HL-60/S4 (cell line): ENCODE data around the gene MZB1.

ENCODE experiments used
- in situ Hi-C: fragments of 300-500 bp; cut with MboI; formaldehyde crosslinking; loops from 2 replicates; pipeline ENCODE4 v1.14.3; 2022; ENCODE audit warnings: low sequenced_read_pairs

Gene MZB1, protein sequence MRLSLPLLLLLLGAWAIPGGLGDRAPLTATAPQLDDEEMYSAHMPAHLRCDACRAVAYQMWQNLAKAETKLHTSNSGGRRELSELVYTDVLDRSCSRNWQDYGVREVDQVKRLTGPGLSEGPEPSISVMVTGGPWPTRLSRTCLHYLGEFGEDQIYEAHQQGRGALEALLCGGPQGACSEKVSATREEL

DNA sequence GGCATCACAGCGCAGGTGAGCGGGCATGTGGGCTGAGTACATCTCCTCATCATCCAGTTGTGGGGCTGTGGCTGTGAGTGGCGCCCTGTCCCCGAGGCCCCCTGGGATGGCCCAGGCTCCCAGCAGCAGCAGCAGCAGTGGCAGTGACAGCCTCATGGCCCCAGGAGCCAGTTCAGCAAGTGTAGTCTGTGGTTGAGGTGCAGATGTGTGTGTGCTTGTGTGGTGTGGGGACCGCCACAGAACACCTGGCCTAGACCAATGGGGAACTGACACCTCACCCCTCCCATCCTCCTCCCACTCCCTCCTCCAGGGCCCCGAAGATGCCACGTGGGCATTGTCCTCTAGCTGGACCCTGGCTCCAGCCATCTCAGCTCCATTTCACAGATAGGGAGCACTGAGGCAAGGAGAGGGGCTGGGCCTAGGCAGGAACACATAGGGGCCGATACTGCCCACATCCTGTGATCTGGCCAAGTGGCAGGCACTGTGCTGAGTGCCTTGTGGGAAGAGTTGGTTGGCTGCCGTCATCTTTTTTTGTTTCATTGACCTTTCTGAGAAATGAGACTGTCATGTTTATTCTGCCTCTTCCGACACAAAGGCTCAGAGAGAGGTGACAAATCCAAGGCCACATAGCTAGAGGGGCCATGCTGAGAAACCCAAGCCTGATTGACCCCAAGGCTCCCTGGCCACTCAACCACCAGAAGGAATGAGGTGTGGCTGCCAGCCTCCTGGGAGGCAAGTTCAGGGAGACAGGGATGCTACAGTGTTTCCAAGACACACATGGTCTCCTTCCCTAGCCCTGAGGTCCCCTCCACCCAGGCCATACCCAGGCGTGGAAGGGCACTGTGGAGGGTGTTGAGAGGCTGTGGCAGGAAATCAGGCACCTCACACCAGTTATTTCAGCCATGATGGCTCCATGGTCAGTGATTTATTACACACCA is at the start of gene MZB1:
TSS of gene MZB1 (minus strand) at position 213 of the 938 bp plus-strand sequence. CDS start at position 156, 57 bp downstream.
- in situ Hi-C loops: no loop called here

DNA sequence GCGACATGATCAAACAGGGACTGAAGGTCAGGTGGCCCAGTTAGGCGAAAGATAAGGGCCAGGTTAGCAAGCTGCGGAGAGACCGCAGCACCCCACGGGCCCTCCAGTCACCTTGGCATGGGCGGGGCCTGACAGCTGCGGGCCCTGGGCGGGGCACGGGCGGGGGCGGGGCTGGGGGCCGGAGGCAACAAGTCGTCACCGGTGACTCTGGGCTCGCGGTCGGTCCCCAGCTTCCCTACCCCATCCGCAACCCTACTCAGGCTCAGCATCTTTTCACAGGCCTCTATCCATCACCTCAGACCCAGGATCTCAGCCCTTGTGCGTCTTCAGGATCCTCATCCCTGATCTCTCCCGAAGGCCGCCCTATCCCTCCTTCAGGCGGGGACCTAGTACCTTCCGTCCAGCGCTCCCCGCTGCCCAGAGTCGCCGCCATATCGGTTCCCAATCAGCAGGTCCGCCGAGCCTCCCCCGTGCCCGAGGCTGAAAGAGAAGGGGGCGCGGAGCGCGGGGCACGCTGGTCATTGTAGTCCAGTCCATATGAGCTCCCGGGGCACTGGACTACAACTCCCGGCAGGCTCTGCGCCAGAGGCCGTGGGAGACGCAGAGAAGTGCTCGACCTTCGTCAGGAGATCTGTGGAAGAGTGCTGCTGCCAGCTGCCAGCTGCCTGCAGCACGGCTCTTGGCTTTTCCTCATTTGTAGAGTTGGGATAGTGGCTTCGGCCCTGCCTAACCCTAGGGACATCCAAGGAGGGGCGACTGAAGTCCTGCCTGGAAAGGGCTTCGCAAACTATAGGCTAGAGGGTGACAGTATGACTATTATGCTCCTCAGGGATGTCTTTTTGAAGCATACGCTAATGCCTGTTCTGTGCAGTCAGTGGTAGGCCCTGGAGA is 49.5 kb upstream of the MZB1 start, which contains the start of gene DNAJC18:
TSS of gene DNAJC18 (minus strand) at position 513 of the 891 bp plus-strand sequence. CDS start at position 433, 80 bp downstream.
- in situ Hi-C loops: no loop called here

DNA sequence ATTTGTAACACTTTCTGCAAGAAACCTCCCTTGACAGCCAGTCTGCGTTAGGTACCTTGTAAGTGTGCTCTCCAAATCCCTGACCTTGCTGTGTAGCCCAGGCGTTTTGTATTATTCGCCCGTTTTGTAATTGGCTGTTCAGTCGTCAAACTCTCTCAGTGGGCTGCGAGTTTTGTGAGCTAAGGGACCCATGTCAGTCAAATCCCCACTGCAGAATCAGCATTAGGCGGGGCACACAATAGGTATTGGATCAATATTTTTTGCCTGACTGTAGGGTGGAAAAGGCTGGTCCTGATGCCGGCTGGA is 48.9 kb upstream of the MZB1 start:
- in situ Hi-C loops: no loop called here

DNA sequence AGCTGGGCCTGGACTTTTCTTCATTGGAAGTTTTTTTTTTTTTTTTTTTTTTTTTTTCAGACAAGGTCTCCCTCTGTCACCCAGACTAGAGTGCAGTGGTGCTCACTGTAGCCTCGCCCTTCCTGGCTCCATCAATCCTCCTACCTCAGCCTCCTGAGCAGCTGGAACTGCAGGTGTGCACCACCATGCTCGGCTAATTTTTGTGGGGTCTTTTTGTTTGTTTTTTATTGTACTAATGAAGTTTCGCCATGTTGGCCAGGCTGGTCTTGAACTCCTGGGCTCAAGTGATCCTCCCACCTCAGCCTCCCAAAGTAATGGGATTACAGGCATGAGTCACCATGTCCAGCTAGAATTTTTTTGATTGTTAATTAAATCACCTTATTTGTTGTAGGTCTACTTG is 46.0 kb upstream of the MZB1 start:
- in situ Hi-C loops: no loop called here

DNA sequence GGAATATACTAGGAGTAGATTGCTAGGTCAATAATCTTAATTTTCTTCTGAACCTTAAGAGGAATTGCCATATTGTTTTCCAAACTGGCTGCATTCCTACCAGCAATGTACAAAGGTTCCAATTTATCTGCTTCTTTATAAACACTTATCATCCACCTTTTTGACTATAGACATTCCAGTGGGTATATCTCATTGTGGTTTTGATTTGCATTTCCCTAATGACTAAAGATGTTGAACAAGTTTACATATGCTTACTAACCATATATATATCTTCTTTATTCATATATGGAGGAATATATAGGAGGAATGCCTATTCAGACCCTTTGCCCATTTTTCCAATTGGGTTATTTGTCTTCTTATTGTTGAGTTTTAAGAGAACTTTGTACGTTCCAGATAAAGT is 42.0 kb upstream of the MZB1 start:
- in situ Hi-C loops: no loop called here

DNA sequence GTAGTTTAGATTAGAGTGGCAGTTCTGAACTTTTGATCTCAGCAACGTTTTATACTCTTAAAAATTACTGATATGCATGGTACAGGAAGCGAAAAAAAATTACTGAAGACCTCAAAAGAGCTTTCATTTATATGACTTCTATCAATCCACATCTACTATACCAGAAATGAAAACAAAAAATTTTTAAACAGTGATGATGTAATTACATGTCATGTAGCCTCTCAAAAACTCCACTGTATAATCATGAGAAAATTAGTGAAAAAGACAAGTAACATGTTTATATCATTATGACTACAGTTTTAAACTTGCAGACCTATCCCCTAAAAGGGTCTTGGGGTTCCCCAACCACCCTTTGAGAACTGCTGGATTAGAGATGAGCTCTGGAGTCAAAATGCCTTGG is 40.3 kb upstream of the MZB1 start:
- in situ Hi-C loops: no loop called here

DNA sequence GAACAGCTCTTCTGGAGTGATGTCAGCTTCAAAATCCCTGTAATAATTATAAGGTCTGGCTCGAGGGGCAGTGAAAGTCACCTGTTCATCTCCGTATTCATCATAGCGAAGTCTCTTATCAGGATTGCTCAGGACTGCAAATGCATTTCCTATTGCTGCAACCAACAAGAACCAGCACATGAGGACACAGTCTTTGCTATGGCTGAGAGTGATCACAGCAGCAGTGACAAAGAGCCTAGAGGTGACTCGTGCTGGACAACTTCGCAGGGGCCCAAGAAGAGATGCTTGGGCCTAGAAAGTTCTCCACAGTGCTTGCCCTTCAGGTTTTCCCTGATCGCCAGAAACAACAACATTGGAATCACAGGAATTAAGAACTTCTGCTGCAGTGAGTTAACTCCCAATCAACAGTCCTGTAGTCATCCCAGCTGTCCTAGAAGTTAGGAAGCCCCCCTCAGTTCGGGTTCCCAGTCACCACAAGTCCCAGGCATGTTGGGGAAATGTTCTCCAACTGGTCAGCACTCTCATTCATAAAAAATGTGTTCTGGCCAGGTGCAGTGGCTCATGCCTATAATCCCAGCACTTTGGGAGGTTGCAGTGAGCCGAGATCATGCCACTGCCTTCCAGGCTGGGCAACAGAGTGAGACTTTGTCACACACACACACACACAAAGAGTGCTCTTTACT is 36.6 kb upstream of the MZB1 start:
- in situ Hi-C loops: loop anchor here (10.0 kb wide), 2 partner anchors 88 to 338 kb away; no protein-coding TSS in a partner anchor

DNA sequence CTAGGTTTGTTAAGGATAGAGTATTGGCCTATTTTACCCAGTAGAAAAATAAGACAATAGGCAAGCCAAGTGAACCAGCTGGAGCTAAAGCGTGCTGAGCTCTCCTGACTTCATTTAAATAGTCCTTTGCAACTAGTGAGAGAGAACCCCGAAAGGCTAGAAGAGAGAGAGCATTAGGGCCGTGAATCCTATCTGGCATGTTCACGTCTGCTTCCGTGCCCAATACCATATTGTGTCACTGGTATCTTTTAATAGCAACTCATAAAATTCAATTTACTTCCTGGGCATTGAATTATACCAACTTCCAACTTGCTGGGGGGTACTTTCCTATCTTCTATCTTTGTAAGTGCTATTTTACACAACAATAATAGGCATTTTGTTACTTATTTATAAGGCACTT is 35.8 kb upstream of the MZB1 start:
- in situ Hi-C loops: loop anchor here (10.0 kb wide), 2 partner anchors 89 to 339 kb away; no protein-coding TSS in a partner anchor

DNA sequence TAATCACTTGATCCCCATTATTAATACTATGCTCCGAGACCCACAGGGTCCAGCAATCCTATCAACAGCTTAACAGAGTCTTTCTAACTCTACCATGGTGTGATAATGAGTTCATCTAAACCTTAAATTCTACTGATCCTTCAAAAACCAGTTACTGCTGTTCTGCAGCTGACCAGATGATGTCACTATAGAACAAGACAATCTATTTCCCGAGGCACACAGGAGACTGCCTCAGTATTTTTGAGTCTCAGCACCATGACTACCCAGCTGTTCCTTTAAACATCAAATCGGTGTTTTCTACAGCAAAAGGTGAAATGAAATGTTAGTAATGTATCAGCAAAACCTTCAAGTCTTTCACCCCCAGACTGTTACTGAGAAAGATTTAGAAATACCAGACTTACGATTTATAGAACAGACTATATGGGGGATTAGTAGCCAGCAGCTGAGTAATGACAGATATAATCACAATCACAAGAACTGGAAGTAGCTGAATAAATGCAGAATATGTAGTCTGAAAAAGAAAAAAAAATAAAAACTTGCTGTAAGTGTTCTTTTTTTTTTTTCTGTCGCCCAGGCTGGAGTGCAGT is 32.7 kb upstream of the MZB1 start:
- in situ Hi-C loops: loop anchor here (10.0 kb wide), 2 partner anchors 92 to 342 kb away; no protein-coding TSS in a partner anchor

DNA sequence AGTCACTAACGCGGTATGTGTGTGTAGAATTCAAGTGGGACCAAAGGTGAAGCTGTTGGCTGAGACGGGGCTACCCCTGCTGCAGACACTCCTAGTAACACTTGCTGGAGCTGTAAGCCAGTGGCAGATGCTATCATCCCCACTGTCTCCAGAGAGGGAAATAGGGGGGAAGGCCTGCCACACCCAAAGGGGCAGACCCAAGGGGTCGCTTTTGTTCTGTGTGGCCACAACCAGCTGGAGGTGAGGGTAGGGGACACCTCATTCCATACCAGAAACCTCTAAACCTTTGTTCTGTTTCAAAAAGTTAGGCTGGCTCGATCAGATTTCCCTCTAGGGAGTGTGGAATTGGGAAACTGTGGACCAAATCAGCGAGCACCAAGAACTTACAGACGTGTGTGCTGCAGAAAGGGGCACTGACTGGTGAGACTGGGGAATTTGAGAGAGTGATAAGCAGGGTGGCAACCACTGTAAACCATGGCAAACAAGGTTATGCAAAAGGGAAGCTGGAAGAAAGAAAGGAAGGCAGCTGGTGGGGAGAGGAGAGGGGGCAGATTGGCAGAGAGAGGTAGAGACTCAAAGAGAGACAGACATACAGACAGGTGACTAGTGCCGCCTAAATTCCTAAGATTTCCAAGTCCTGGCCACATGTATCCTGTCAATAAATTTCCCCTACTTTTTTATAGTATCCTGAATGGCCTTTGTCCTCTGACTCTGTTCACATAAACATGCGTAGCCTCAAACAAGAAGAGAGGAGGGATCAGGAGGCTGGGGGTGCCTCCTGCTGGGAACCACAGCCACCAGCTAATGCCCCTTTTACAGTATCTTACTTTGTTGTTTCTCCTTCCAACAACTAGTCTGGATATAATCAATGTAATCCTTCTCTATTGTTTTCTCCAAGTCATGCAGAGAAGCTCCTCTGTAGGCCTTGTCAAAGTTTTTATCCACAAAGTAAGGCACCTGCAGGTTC is 29.8 kb upstream of the MZB1 start:
- in situ Hi-C loops: loop anchor here (10.0 kb wide), 2 partner anchors 95 to 345 kb away; no protein-coding TSS in a partner anchor

DNA sequence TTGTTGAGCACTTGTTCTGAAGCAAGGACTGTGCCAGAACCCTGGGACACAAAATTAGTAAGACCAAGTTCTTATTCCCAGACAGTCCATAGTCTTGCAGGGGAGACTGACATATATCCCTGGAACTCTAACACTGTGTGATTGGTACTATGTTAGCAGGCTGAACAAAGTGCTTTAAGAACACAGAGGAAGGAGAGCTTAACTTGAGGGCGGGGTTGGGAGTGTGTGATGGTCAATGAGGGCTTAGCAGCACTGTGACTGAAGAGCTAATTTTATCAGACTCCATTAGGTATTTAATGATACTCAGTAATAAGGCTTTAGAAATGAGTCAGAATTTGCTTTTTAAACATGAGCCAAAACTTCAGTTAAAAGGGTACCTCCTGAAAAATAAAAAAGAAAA is 29.1 kb upstream of the MZB1 start:
- in situ Hi-C loops: no loop called here

DNA sequence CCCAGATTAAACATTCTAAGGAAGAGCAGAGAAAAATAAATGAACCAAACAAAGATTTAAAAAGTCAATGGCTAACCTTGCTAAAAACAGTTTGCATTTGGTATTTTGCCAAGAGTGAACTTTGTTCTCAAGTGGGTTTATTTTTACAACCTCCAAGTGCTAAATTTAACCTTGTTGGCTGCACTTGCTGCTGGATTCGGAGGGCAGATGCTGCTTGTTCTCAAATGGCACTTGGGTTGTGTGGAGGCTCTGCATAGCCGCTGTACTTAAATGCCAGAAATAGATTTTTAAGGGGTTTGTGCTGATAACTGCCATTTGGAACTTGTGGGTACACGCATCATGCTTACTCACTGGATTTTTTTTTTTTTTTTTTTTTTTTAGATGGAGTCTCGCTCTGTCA is 27.5 kb upstream of the MZB1 start:
- in situ Hi-C loops: no loop called here

DNA sequence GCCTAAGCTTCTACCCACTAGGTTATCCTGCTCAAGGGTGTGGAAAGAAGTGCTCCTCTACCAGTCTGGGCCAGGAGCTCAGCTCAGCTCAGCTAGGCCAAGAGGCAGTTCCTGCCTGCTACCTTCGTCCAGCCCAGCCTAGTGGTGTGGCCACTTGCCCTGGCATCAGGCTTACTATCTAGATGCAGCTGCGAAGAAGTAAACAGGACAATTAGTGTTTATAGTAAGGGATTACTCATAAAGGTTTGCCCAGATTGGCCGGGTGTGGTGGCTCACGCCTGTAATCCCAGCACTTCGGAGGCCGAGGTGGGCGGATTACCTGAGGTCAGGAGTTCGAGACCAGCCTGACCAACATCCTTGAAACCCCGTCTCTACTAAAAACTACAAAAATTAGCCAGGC is 26.9 kb upstream of the MZB1 start:
- in situ Hi-C loops: no loop called here

DNA sequence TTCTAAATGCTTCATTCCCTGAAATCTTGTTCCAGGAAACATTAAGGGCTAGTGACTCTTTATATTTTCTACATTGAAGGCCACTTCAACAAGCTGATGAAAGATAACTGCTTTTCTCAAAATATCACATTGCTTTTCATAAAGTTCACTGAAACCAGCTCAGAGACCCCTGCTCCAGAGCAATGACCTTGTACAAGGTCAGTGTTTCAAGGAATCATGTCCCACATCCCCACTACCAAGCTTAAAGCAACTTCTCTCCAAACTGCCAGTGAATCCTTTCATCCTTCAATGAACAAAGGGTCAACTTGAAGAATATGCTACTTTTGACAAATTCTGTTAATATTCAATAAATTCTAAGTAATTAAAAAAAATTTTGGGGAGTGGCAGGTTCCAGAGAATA is 26.2 kb upstream of the MZB1 start:
- in situ Hi-C loops: no loop called here

DNA sequence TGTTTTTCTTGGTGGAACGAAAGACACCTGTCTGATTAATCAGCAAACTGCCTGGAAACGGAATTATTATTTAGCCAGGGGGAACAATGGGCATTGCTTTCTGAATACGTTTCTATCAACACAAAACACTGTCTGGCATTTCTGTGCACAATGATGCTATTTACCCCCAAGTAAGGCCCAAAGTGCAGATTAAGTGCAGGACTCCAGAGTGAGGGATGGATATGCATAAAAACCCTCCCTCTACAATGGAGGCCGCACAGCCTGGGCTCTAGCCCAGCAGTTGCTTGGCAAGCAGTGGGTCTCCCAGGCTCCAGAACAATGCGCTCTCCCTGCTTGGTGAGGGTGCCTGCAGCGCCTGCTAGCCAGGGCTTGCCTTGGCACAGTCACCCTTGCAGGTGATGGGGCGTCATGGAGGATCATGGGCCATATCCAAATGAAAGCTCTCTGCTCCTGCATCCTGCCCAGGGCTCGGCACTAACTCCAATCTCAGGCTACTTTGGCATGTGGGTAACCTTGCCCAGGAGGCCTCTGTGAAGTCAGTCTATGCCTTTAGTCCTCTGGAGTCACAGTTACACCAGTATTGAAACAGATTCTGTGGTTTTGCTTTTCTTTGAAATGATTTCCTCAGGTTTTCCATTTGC is 25.6 kb upstream of the MZB1 start:
- in situ Hi-C loops: no loop called here

DNA sequence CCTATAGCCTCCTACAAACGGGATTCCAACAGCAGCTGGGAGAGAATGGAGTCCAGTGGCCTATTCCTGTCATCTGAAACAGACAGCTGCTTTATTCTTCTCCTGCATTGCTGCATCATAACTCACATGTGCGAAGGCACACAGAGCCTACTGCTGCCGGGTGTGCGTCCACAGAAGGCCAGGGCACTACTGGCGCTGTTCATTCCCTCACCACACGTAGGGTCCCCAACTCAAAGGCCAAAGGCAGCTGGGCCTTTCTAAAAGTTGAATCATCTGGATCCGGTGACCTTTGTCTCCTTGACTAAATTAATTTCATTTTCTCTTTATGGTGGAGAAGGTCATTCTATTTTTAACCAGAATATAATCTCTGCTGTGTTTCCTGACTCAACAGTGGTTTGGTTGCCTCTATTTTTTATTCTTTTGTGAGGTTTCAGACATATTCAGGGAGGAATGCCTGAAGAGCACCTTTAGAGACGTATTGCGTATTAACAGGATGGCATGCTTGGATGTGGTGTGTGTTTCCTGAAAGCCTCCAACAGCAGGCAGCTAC is 24.9 kb upstream of the MZB1 start:
- in situ Hi-C loops: no loop called here

DNA sequence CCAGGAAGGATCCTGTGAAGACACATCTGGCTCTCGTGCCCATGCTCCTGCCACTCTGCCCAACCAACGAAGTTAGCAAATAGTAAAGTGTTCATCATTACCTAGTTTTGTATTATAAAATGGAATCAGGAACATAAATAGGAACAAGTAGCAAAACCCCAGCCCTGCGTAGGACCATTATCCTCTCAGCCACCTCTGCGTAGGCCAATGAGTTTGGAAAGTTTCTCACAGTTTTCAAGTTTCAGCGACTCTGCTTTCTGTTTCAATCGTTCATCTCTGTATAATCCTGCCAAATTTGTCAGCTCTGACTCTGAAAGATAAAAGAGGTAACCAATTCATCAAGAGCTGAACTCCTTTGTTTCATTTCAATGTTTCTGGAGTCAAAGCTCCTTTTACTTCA is 24.2 kb upstream of the MZB1 start:
- in situ Hi-C loops: no loop called here

DNA sequence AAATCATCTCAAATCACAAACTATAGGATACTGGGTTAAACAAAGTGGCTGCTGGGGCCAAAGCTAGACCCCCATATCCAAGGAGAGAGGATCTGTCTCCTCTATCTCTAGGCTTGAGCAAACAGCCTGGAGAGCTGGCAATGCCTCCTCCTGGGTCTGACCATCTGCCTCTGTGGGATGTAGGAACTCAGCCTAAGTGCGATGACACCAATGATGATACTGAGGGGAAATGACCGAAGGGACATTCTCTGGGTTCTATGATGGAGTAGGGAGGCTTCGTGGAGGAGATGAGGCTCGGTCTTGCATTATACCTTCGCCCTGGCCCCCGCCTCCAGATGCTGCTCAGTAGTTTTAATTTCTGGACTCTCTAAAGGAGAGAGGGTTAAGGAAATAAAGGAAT is 23.4 kb upstream of the MZB1 start:
- in situ Hi-C loops: no loop called here
